Endothelial cell of umbilical vein (primary cell): ENCODE measurements around the gene FBXW4.

ENCODE experiments used
- EZH2 ChIP-seq: IDR thresholded peaks from 2 replicates; pipeline ENCODE4 v1.6.1; 2012; ENCODE audit warnings: borderline replicate concordance, low read depth, mild to moderate bottlenecking, moderate library complexity, low read length, inconsistent platforms; ENCODE audit not compliant: severe bottlenecking
- JUN ChIP-seq: IDR thresholded peaks from 2 replicates; pipeline ENCODE4 v1.6.1; 2011; ENCODE audit warnings: borderline replicate concordance, low read depth; ENCODE audit not compliant: insufficient read length, insufficient read depth
- TF ChIP-seq, protein P1 (sequence below), 2 donors: IDR thresholded peaks; 1 replicate in 1 of 2; 2 replicates in 1 of 2; pipeline ENCODE4 v1.5.1; 2011; ENCODE audit warnings: low read length in 2 of 2, mild to moderate bottlenecking in 2 of 2, moderate library complexity in 2 of 2, control low read depth in 1 of 2, inconsistent platforms in 1 of 2, low read depth in 1 of 2; ENCODE audit not compliant: insufficient read depth in 1 of 2; ENCODE audit errors: extremely low read depth in 1 of 2

DNA sequence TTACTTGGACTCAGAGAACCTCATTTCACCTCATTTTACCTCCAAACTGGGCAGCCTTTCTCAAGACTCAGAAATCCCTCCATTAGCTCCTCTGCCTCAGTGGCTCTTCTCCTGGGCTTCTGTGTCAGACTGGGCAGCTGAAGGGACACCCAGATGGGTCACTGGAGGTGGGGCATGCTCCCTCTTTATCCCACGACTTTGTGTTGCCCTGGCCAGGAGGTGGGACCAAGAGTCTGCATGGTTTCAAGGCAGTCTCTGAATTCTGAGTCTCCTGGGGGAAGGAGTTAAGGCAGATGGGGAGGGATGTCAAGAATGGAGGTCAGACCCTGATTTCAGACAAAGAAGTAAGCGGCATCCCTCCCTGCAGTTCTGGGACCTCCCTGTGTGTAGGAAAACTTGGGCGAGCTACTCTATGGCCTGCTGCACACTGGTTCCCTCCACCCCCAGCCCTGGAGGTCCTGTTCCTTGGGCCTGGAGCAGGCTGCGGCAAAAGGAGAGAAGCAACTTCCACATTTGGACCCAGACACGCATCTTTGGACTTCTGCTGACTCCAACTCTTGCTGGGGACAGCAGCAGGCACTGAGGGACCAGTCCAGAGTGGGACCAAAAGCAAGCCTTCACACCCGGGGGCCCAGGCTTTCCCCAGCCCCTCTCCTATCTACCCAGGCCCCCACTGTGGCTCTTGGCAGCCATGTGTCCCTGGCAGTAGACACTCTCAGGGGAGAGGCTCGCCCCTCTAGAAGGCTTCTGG is 117.7 kb downstream of the FBXW4 start:
- TF ChIP-seq JUN (no peak), EZH2 (no peak)
- TF ChIP-seq, protein P1, sequence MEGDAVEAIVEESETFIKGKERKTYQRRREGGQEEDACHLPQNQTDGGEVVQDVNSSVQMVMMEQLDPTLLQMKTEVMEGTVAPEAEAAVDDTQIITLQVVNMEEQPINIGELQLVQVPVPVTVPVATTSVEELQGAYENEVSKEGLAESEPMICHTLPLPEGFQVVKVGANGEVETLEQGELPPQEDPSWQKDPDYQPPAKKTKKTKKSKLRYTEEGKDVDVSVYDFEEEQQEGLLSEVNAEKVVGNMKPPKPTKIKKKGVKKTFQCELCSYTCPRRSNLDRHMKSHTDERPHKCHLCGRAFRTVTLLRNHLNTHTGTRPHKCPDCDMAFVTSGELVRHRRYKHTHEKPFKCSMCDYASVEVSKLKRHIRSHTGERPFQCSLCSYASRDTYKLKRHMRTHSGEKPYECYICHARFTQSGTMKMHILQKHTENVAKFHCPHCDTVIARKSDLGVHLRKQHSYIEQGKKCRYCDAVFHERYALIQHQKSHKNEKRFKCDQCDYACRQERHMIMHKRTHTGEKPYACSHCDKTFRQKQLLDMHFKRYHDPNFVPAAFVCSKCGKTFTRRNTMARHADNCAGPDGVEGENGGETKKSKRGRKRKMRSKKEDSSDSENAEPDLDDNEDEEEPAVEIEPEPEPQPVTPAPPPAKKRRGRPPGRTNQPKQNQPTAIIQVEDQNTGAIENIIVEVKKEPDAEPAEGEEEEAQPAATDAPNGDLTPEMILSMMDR (IDR thresholded peaks at IDR 0.05; ENCODE audit: extremely low read depth in 1 of 2, insufficient read depth in 1 of 2, low read depth in 1 of 2, low read length in 2 of 2): no peak
